Liver (tissue), 9 donors: ENCODE results near the gene CSNK1D. TPM values are rescaled to one million over a fixed set of nuclear protein-coding genes. Genes with fewer than 3 reads are reported as not detected.

Experiments
- DNase-seq: peaks from one replicate; pipeline ENCODE4 v3.0.0-alpha.2; 2017; ENCODE audit warnings: low spot score
- H3K27ac ChIP-seq, 2 donors: one replicate each; pipeline ENCODE4 v1.7.0; 2013; ENCODE audit warnings: inconsistent platforms in 2 of 2, low read length in 2 of 2, control low read depth in 1 of 2, low read depth in 1 of 2, mild to moderate bottlenecking in 1 of 2
- H3K27me3 ChIP-seq, 4 donors: one replicate each; pipeline versions ENCODE4 v1.6.1 to v1.7.0; 2013; ENCODE audit warnings: low read length in 3 of 4, inconsistent platforms in 1 of 4, mild to moderate bottlenecking in 1 of 4, moderate library complexity in 1 of 4; ENCODE audit not compliant: control insufficient read depth in 4 of 4, insufficient read depth in 4 of 4
- H3K36me3 ChIP-seq, 4 donors: one replicate each; pipeline versions ENCODE4 v1.6.1 to v1.7.0; 2013; ENCODE audit warnings: low read length in 3 of 4, mild to moderate bottlenecking in 3 of 4, low read depth in 1 of 4, moderate library complexity in 1 of 4; ENCODE audit not compliant: control insufficient read depth in 4 of 4, insufficient read depth in 3 of 4
- H3K4me1 ChIP-seq, 4 donors: one replicate each; pipeline versions ENCODE4 v1.6.1 to v1.7.0; 2013; ENCODE audit warnings: low read length in 3 of 4, mild to moderate bottlenecking in 3 of 4, moderate library complexity in 1 of 4; ENCODE audit not compliant: control insufficient read depth in 4 of 4, insufficient read depth in 4 of 4
- H3K4me3 ChIP-seq, 3 donors: one replicate each; pipeline versions ENCODE4 v1.6.1 to v1.7.0; 2013; ENCODE audit warnings: low read length in 3 of 3, control low read depth in 1 of 3, low read depth in 1 of 3, mild to moderate bottlenecking in 1 of 3
- H3K9ac ChIP-seq, 2 donors: one replicate each; pipeline ENCODE4 v1.7.0; 2013; ENCODE audit warnings: low read length in 2 of 2, mild to moderate bottlenecking in 2 of 2, moderate library complexity in 2 of 2, control low read depth in 1 of 2, low read depth in 1 of 2
- H3K9me3 ChIP-seq, 4 donors: one replicate each; pipeline versions ENCODE4 v1.6.1 to v1.7.0; 2013; ENCODE audit warnings: low read length in 3 of 4; ENCODE audit not compliant: control insufficient read depth in 4 of 4
- ATF3 ChIP-seq: IDR thresholded peaks from 2 replicates; pipeline ENCODE4 v1.6.1; 2016; ENCODE audit warnings: antibody characterized with exemption
- EGR1 ChIP-seq, 2 donors: IDR thresholded peaks; 2 replicates each; pipeline ENCODE4 v1.6.1; 2016 to 2018; ENCODE audit warnings: antibody characterized with exemption in 2 of 2, low read depth in 2 of 2
- MAX ChIP-seq: IDR thresholded peaks from 2 replicates; pipeline ENCODE4 v1.6.1; 2016; ENCODE audit warnings: antibody characterized with exemption
- NR2F2 ChIP-seq: IDR thresholded peaks from 2 replicates; pipeline ENCODE4 v1.6.1; 2016; ENCODE audit warnings: antibody characterized with exemption
- REST ChIP-seq: IDR thresholded peaks from 2 replicates; pipeline ENCODE4 v1.6.1; 2016; ENCODE audit warnings: antibody characterized with exemption, mild to moderate bottlenecking
- RXRA ChIP-seq, 2 donors: IDR thresholded peaks; 2 replicates each; pipeline ENCODE4 v1.6.1; 2017 to 2018; ENCODE audit warnings: antibody characterized with exemption in 2 of 2, mild to moderate bottlenecking in 1 of 2
- YY1 ChIP-seq: IDR thresholded peaks from 2 replicates; pipeline ENCODE4 v1.6.1; 2016; ENCODE audit warnings: antibody characterized with exemption, mild to moderate bottlenecking
- ZBTB33 ChIP-seq: IDR thresholded peaks from 2 replicates; pipeline ENCODE4 v1.6.1; 2016; ENCODE audit warnings: antibody characterized with exemption
- WGBS: extraction: QIAGEN DNeasy Blood & Tissue Kit; methylation state at CpG from one replicate; pipeline ENCODE4 v1.1.7; 2013; 5-methylcytosine and 5-hydroxymethylcytosine counted together
- polyA plus RNA-seq, 2 donors: library from polyadenylated mRNA; stranded (reverse) in 1 of 2; unstranded in 1 of 2; fragments of 200-250 nt in 1 of 2; fragments of >200 nt in 1 of 2; fragmentation: Nextera tagmentation in 1 of 2; extraction: Ambion mirVana in 1 of 2; gene quantifications; one replicate each; pipeline versions ENCODE4 v1.2.1 to v1.2.3, GENCODE V29; 2013 to 2015
- total RNA-seq, 2 donors: library from RNA; depleted of rRNA; stranded (reverse); fragments of >200 nt; gene quantifications; one replicate each; pipeline ENCODE4 v1.2.3, GENCODE V29; 2014
- donor health status: healthy.
- donor health status: healthy.
- donor health status: healthy.
- donor health status: healthy.
- donor health status: healthy.

CSNK1D gene
- total and polyA plus RNA-seq, 4 donors: 22.0 to 49.0 (median 34.2) TPM

- peaks cover 4 to 13% (median 8%) of the 10 kb centered on the region in 4 donors for H3K4me1 ChIP-seq
- peak within 1 kb of the TSS in 1 of 3 donors; percentile 2 for H3K4me3 ChIP-seq
- H3K9me3 ChIP-seq: no peaks in the 10 kb centered on the region
- peaks cover 0 to 1% (median 0%) of the 10 kb centered on the region in 4 donors for H3K36me3 ChIP-seq
- no peak within 1 kb of the TSS for H3K27ac ChIP-seq
- whole genome bisulfite sequencing: 86% methylated on average over 26 of the region's 26 CpGs
- H3K27me3 ChIP-seq: no peaks in the 10 kb centered on the region
- H3K9ac ChIP-seq: no peak within 1 kb of the TSS
- no peak for TF ChIP-seq MAX
- no peak for TF ChIP-seq ATF3
- no peak for TF ChIP-seq YY1
- no peak for TF ChIP-seq ZBTB33
- no peak for DNase-seq
Measured at GRCh38 chr17:82317394-82318168, 44.1 kb upstream of the CSNK1D start, which contains the start of gene CD7. Gene CD7 (minus strand): TSS chr17:82317608. CDS start chr17:82317495, 113 bp downstream.

- H3K27ac ChIP-seq: no peak overlapping the region
- H3K36me3 ChIP-seq: peaks cover 0 to 1% (median 0%) of the 10 kb centered on the region in 4 donors
- no peak for DNase-seq
- no peaks in the 10 kb centered on the region for H3K9me3 ChIP-seq
- peaks cover 4 to 13% (median 8%) of the 10 kb centered on the region in 4 donors for H3K4me1 ChIP-seq
- no peaks in the 10 kb centered on the region for H3K27me3 ChIP-seq
- TF ChIP-seq NR2F2 (no peak), RXRA (IDR thresholded peaks at IDR 0.05) (no peak), EGR1 (IDR thresholded peaks at IDR 0.05; ENCODE audit: low read depth in 2 of 2) (no peak), REST (no peak)
- WGBS: 85% methylated on average over 29 of the region's 29 CpGs
- H3K4me3 ChIP-seq: peak overlapping the region in 1 of 3 donors; percentile 1
- no peak overlapping the region for H3K9ac ChIP-seq
Measured at GRCh38 chr17:82316651-82317393, 43.3 kb upstream of the CSNK1D start.
